ENCODE data around the gene PLCG1.

The PLCG1 gene

DNA sequence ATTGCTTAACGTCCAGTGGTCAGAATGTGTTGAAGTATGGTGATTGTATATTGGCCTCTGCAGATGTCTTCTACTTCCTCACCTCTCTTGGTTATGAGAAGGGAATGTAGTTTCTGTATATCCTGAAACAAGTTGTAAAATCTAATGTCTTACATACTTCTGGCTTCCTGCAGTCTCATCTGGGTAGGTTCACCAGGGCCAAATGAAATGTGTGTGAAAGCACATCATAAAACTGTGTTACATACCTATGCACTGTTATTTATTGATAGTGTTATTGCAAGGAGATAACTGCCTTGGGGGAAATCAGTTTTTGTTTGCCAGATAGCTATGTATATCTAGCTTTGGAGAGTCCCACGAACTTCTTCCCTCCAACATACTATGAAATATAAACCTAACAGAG is 35.7 kb upstream of the PLCG1 start:
- Histone ChIP-seq H3K9me3 (ENCODE audit: insufficient read depth, low read length) (no peaks in the 10 kb centered on the region), H3K27me3 (ENCODE audit: low read depth, low read length) (no peaks in the 10 kb centered on the region), H3K79me2 (ENCODE audit: low read length) (no peaks in the 10 kb centered on the region), H3K36me3 (replicated peaks; ENCODE audit: low read depth, low read length) (peaks cover 76% of the 10 kb centered on the region), H4K20me1 (ENCODE audit: insufficient read depth, low read length) (no peaks in the 10 kb centered on the region; the same call in 1 of the 2 replicates), H3K4me1 (ENCODE audit: low read length) (peaks cover 24% of the 10 kb centered on the region), H3K9ac (ENCODE audit: low read length) (no peak overlapping the region), H3K4me2 (ENCODE audit: low read length) (no peak overlapping the region), H2AFZ (ENCODE audit: low read depth, low read length) (no peak overlapping the region), H3K4me3 (ENCODE audit: low read length) (no peak overlapping the region), H3K27ac (ENCODE audit: low read length) (no peak overlapping the region)
- TF ChIP-seq EZH2phosphoT487 (IDR thresholded peaks at IDR 0.05; ENCODE audit: low read depth) = no peak
- TF ChIP-seq, protein P1, sequence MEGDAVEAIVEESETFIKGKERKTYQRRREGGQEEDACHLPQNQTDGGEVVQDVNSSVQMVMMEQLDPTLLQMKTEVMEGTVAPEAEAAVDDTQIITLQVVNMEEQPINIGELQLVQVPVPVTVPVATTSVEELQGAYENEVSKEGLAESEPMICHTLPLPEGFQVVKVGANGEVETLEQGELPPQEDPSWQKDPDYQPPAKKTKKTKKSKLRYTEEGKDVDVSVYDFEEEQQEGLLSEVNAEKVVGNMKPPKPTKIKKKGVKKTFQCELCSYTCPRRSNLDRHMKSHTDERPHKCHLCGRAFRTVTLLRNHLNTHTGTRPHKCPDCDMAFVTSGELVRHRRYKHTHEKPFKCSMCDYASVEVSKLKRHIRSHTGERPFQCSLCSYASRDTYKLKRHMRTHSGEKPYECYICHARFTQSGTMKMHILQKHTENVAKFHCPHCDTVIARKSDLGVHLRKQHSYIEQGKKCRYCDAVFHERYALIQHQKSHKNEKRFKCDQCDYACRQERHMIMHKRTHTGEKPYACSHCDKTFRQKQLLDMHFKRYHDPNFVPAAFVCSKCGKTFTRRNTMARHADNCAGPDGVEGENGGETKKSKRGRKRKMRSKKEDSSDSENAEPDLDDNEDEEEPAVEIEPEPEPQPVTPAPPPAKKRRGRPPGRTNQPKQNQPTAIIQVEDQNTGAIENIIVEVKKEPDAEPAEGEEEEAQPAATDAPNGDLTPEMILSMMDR (IDR thresholded peaks at IDR 0.05; ENCODE audit: low read depth, low read length) = no peak

DNA sequence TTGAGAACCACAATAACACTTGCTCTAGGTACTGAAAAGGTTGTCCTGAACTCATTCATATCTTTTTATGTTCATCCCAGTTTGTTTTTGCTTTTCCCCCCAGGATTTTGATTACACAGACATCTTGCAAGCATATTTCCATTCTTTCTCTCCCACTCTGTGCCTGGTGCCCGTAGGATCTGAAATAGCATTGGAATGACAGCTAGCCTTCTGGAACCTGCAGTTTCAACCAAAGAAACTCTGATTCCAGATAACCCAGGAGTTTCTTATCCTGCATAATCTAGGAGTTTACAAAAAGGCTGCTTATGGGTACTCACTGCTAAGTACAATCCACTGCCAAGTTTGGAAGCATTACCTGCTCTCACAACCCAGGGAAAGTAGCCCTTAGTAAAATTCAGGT is 28.8 kb upstream of the PLCG1 start:
- H3K4me1 ChIP-seq (ENCODE audit: low read length) = no peaks in the 10 kb centered on the region
- peaks cover 11% of the 10 kb centered on the region for H3K79me2 ChIP-seq (ENCODE audit: low read length)
- H4K20me1 ChIP-seq (ENCODE audit: insufficient read depth, low read length) = peaks cover 9% of the 10 kb centered on the region; the same call in 1 of the 2 replicates
- no peak overlapping the region for H3K4me2 ChIP-seq (ENCODE audit: low read length)
- H3K4me3 ChIP-seq (ENCODE audit: low read length) = no peak overlapping the region
- H3K27ac ChIP-seq (ENCODE audit: low read length) = no peak overlapping the region
- H3K27me3 ChIP-seq (ENCODE audit: low read depth, low read length) = no peaks in the 10 kb centered on the region
- H3K9me3 ChIP-seq (ENCODE audit: insufficient read depth, low read length) = no peaks in the 10 kb centered on the region
- TF ChIP-seq, protein P1 (IDR thresholded peaks at IDR 0.05; ENCODE audit: low read depth, low read length) = no peak
- no peak for TF ChIP-seq EZH2phosphoT487 (IDR thresholded peaks at IDR 0.05; ENCODE audit: low read depth)
- H2AFZ ChIP-seq (ENCODE audit: low read depth, low read length) = no peak overlapping the region
- no peak overlapping the region for H3K9ac ChIP-seq (ENCODE audit: low read length)
- peaks cover 80% of the 10 kb centered on the region for H3K36me3 ChIP-seq (replicated peaks; ENCODE audit: low read depth, low read length)

DNA sequence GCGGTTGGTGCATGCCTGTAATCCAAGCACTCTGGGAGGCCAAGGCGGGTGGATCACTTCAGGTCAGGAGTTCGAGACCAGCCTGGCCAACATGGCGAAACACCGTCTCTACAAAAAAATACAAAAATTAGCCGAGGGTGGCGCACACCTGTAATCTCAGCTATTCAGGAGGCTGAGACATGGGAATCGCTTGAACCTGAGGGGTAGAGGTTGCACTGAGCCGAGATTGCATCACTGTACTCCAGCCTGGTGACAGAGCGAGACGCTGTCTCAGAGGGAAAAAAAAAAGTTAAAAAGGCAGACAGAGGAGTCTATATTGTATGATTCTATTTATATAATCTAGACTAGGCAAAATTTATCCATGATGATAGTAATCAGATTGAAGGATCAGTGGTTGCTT is 27.3 kb upstream of the PLCG1 start:
- H4K20me1 ChIP-seq (ENCODE audit: insufficient read depth, low read length) = peaks cover 9% of the 10 kb centered on the region; the same call in 1 of the 2 replicates
- no peak for TF ChIP-seq EZH2phosphoT487 (IDR thresholded peaks at IDR 0.05; ENCODE audit: low read depth)
- TF ChIP-seq, protein P1 (IDR thresholded peaks at IDR 0.05; ENCODE audit: low read depth, low read length) = no peak
- no peaks in the 10 kb centered on the region for H3K27me3 ChIP-seq (ENCODE audit: low read depth, low read length)
- no peaks in the 10 kb centered on the region for H3K9me3 ChIP-seq (ENCODE audit: insufficient read depth, low read length)
- peaks cover 11% of the 10 kb centered on the region for H3K79me2 ChIP-seq (ENCODE audit: low read length)
- no peak overlapping the region for H2AFZ ChIP-seq (ENCODE audit: low read depth, low read length)
- no peak overlapping the region for H3K4me3 ChIP-seq (ENCODE audit: low read length)
- H3K4me2 ChIP-seq (ENCODE audit: low read length) = no peak overlapping the region
- H3K36me3 ChIP-seq (replicated peaks; ENCODE audit: low read depth, low read length) = peaks cover 80% of the 10 kb centered on the region
- H3K9ac ChIP-seq (ENCODE audit: low read length) = no peak overlapping the region
- no peak overlapping the region for H3K27ac ChIP-seq (ENCODE audit: low read length)
- H3K4me1 ChIP-seq (ENCODE audit: low read length) = no peaks in the 10 kb centered on the region

DNA sequence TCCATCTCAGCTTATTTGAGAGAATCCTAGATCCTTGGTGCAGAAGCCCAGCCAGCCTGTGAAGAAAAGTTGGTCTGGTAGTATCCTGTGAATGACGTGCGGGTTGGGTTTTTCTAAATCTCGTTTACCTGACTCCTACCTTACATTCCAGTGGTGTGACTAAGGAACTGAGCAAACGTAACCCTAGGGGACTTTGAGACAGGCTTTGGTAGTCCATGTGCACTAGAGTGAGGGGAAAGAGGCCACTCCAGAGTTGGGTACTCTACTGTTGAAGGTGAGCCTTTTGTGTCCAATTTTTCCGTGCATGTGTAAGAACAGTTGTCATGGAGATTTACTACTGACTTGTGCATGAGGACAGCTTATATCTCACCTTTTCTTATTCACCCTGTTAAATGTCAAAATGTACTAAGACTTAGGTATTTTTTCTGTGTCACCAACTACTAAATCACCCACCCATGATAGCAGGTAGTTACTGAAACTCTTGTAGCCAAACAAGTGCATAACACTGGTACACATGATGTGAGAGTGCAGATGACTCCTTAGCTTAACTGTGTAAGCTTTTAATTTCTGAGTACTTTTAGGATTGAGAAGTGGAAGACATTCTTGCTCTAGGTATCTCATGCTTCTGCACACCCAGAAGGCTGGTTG is 26.3 kb upstream of the PLCG1 start:
- peaks cover 88% of the 10 kb centered on the region for H3K36me3 ChIP-seq (replicated peaks; ENCODE audit: low read depth, low read length)
- H3K27me3 ChIP-seq (ENCODE audit: low read depth, low read length) = no peaks in the 10 kb centered on the region
- H3K4me3 ChIP-seq (ENCODE audit: low read length) = no peak overlapping the region
- H3K9ac ChIP-seq (ENCODE audit: low read length) = no peak overlapping the region
- H3K4me1 ChIP-seq (ENCODE audit: low read length) = no peaks in the 10 kb centered on the region
- TF ChIP-seq, protein P1 (IDR thresholded peaks at IDR 0.05; ENCODE audit: low read depth, low read length) = no peak
- TF ChIP-seq EZH2phosphoT487 (IDR thresholded peaks at IDR 0.05; ENCODE audit: low read depth) = no peak
- no peak overlapping the region for H2AFZ ChIP-seq (ENCODE audit: low read depth, low read length)
- H3K27ac ChIP-seq (ENCODE audit: low read length) = no peak overlapping the region
- H3K79me2 ChIP-seq (ENCODE audit: low read length) = peaks cover 11% of the 10 kb centered on the region
- H3K4me2 ChIP-seq (ENCODE audit: low read length) = no peak overlapping the region
- H4K20me1 ChIP-seq (ENCODE audit: insufficient read depth, low read length) = peaks cover 9% of the 10 kb centered on the region; the same call in 1 of the 2 replicates
- H3K9me3 ChIP-seq (ENCODE audit: insufficient read depth, low read length) = no peaks in the 10 kb centered on the region
